K562 (cell line): Measurements from ENCODE around the gene DNAAF1. TPM values are rescaled to one million over a fixed set of nuclear protein-coding genes. Genes with fewer than 3 reads are reported as not detected.
A peak's percentile ranks its signal among the peaks of the same experiment; 100 is the strongest.

Source experiments
- CHAMP1 ChIP-seq: fragments of 450-650 bp; IDR thresholded peaks from 2 replicates; pipeline ENCODE4 v1.6.1; 2016; ENCODE audit warnings: mild to moderate bottlenecking
- E2F1 ChIP-seq: sonication (generic); formaldehyde crosslinking; IDR thresholded peaks from 2 replicates; pipeline ENCODE4 v1.8.1; 2023; ENCODE audit warnings: mild to moderate bottlenecking, missing genetic modification reagents, moderate library complexity
- GMEB1 ChIP-seq: fragments of 250-450 bp; sonication (Bioruptor Pico); IDR thresholded peaks from 2 replicates; pipeline ENCODE4 v1.4.0; 2020; ENCODE audit warnings: mild to moderate bottlenecking
- KDM1A ChIP-seq, 2 experiments: fragments of 450-650 bp; IDR thresholded peaks; 2 replicates each; pipeline ENCODE4 v1.6.1; 2016; ENCODE audit warnings: mild to moderate bottlenecking in 2 of 2
- KDM5B ChIP-seq: fragments of 200-600 bp; sonication (generic); IDR thresholded peaks from 2 replicates; pipeline ENCODE4 v1.6.1; 2012; ENCODE audit warnings: low read depth, mild to moderate bottlenecking, moderate library complexity, low read length, control low read depth, inconsistent platforms; ENCODE audit not compliant: insufficient replicate concordance
- MAFF ChIP-seq: IDR thresholded peaks from 2 replicates; pipeline ENCODE4 v1.6.1; 2012; ENCODE audit warnings: low read length, improper control_type of control experiment
- MBD1 ChIP-seq: fragments of 250-450 bp; sonication (Bioruptor Pico); IDR thresholded peaks from 2 replicates; pipeline ENCODE4 v1.8.0; 2022; ENCODE audit warnings: inconsistent platforms
- MED1 ChIP-seq: sonication (generic); formaldehyde crosslinking; IDR thresholded peaks from 2 replicates; pipeline ENCODE4 v1.8.1; 2023; ENCODE audit warnings: missing genetic modification reagents, borderline replicate concordance
- MXI1 ChIP-seq: IDR thresholded peaks from 2 replicates; pipeline ENCODE4 v1.6.1; 2011; ENCODE audit warnings: low read depth, mild to moderate bottlenecking, improper control_type of control experiment, low read length
- NEUROD1 ChIP-seq: fragments of 150-350 bp; IDR thresholded peaks from 2 replicates; pipeline ENCODE4 v1.6.1; 2014; ENCODE audit warnings: borderline replicate concordance, low read length, low read depth; ENCODE audit not compliant: partially characterized antibody
- NRF1 ChIP-seq, 2 experiments: fragments of 450-650 bp; IDR thresholded peaks in 1 of 2; conservative IDR thresholded peaks in 1 of 2; 2 replicates each; pipeline ENCODE4 v1.6.1; 2014; ENCODE audit warnings: mild to moderate bottlenecking in 2 of 2
- RBM22 ChIP-seq: fragments of 200-400 bp; formaldehyde crosslinking; IDR thresholded peaks from 2 replicates; pipeline ENCODE4 v1.6.1; 2018; ENCODE audit warnings: low read length, low read depth; ENCODE audit not compliant: poor library complexity, severe bottlenecking
- RFX7 ChIP-seq: fragments of 250-450 bp; sonication (Bioruptor Pico); IDR thresholded peaks from 2 replicates; pipeline ENCODE4 v1.5.1; 2021; ENCODE audit warnings: mild to moderate bottlenecking
- SETDB1 ChIP-seq: IDR thresholded peaks from one replicate; pipeline ENCODE4 v1.6.1; 2012; ENCODE audit warnings: low read length, control low read depth, inconsistent platforms
- TBL1XR1 ChIP-seq, 2 experiments: IDR thresholded peaks; 2 replicates each; pipeline ENCODE4 v1.6.1; 2012; ENCODE audit warnings: improper control_type of control experiment in 2 of 2, low read length in 2 of 2, mild to moderate bottlenecking in 1 of 2
- ZBTB17 ChIP-seq: fragments of 450-650 bp; formaldehyde crosslinking; IDR thresholded peaks from 2 replicates; pipeline ENCODE4 v1.4.0; 2020; ENCODE audit warnings: mild to moderate bottlenecking
- ZNF3 ChIP-seq: fragments of 250-450 bp; sonication (Bioruptor Pico); IDR thresholded peaks from 2 replicates; pipeline ENCODE4 v1.5.0; 2021; ENCODE audit warnings: mild to moderate bottlenecking, moderate library complexity
- ZNF384 ChIP-seq: IDR thresholded peaks from 2 replicates; pipeline ENCODE4 v1.6.1; 2012; ENCODE audit warnings: low read depth, low read length, improper control_type of control experiment
- ZNF699 ChIP-seq: fragments of 250-450 bp; sonication (Bioruptor Pico); IDR thresholded peaks from 2 replicates; pipeline ENCODE4 v1.8.0; 2021; ENCODE audit warnings: mild to moderate bottlenecking, moderate library complexity; ENCODE audit not compliant: insufficient replicate concordance
- polyA plus RNA-seq, 8 experiments: library from polyadenylated mRNA; depleted of rRNA in 4 of 8; stranded (reverse) in 5 of 8; unstranded in 3 of 8; fragments of >200 nt; fragmentation: Nextera tagmentation in 2 of 8; fragmentation: Illumina TruSeq in 1 of 8; extraction: Ambion mirVana in 2 of 8; extraction: Trizol in 1 of 8; gene quantifications; 2 replicates each; pipeline versions ENCODE4 v1.2.1 to v1.2.3, GENCODE V29; 2011 to 2014; ENCODE audit warnings: inconsistent platforms in 1 of 8, missing spikeins in 1 of 8
- total RNA-seq, 7 experiments: library from RNA; depleted of rRNA in 6 of 7; stranded (reverse); fragments of >200 nt in 6 of 7; fragmentation: Illumina TruSeq in 2 of 7; extraction: Trizol in 2 of 7; gene quantifications; 2 replicates each; pipeline versions ENCODE4 v1.2.1 to v1.2.3, GENCODE V29; 2011 to 2021; ENCODE audit warnings: low replicate concordance in 1 of 7
- TF ChIP-seq, protein P1 (sequence below): fragments of 250-450 bp; sonication (Bioruptor Pico); IDR thresholded peaks from 2 replicates; pipeline ENCODE4 v1.8.0; 2021; ENCODE audit warnings: moderate library complexity, mild to moderate bottlenecking, inconsistent platforms
- TF ChIP-seq, protein P2 (sequence below), 3 experiments: fragments of 200-800 bp in 1 of 3; sonication (Bioruptor generic) in 1 of 3; sonication (generic) in 1 of 3; formaldehyde crosslinking in 1 of 3; IDR thresholded peaks; 2 replicates each; pipeline versions ENCODE4 v1.6.1 to v1.8.0; 2016 to 2022; ENCODE audit warnings: mild to moderate bottlenecking in 2 of 3, missing compliant biosample characterization in 2 of 3, missing genetic modification characterization in 2 of 3, missing genetic modification reagents in 1 of 3

Gene DNAAF1
- total and polyA plus RNA-seq, 9 of the 15 experiments (the other 6 are each of a cell fraction or from before 2014, with no cell fraction given), result 0.01 TPM; not detected in 8

- TF ChIP-seq, protein P1, sequence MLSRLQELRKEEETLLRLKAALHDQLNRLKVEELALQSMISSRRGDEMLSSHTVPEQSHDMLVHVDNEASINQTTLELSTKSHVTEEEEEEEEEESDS, result no peak
- TF ChIP-seq NRF1 (conservative IDR thresholded peaks at IDR 0.05 in 1 of 2, IDR thresholded peaks at IDR 0.05 in 1 of 2) (no peak), CHAMP1 (no peak), NEUROD1 (peak; percentile 35), ZNF699 (CRISPR knock-in tag) (no peak), RFX7 (CRISPR knock-in tag) (no peak), RBM22 (no peak), KDM1A (IDR thresholded peaks at IDR 0.05) (peak in 1 of 2 experiments; percentile 99; a peak in 2 of 4 replicates), KDM5B (no peak), MAFF (no peak), TBL1XR1 (IDR thresholded peaks at IDR 0.05; ENCODE audit: low read length in 2 of 2) (no peak), SETDB1 (no peak), MBD1 (CRISPR knock-in tag) (0 out of 2 replicates have a peak, but pooled peaks have one; percentile 51), ZNF3 (CRISPR knock-in tag) (no peak), GMEB1 (CRISPR knock-in tag) (no peak), ZBTB17 (no peak), ZNF384 (peak; percentile 56), MED1 (CRISPR knock-in tag) (no peak), E2F1 (CRISPR knock-in tag) (no peak), MXI1 (no peak)
- TF ChIP-seq, protein P2, sequence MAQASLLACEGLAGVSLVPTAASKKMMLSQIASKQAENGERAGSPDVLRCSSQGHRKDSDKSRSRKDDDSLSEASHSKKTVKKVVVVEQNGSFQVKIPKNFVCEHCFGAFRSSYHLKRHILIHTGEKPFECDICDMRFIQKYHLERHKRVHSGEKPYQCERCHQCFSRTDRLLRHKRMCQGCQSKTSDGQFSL (CRISPR knock-in tag; IDR thresholded peaks at IDR 0.05), result no peak
- TF ChIP-seq, protein P2 (tag; IDR thresholded peaks at IDR 0.05), result no peak
These were observed 1.3 kb upstream of the DNAAF1 start (continued) for GRCh38 chr16:84143784-84144199.
